Smooth muscle cell (in vitro differentiated cells): Measurements from ENCODE around the gene ZNF185. TPM values are rescaled to one million over a fixed set of nuclear protein-coding genes. Genes with fewer than 3 reads are reported as not detected.
A peak's percentile ranks its signal among the peaks of the same experiment; 100 is the strongest.

Experiments used
- DNase-seq: peaks from one replicate; lab custom pipeline; 2025; ENCODE audit not compliant: unreplicated experiment; lab: John Stamatoyannopoulos, UW
- H2AFZ ChIP-seq: fragments of 200-600 bp; sonication (generic); 2 replicates; pipeline ENCODE4 v1.6.0; 2016; ENCODE audit warnings: antibody characterized with exemption, low read depth, mild to moderate bottlenecking
- H3F3A ChIP-seq: fragments of 200-600 bp; sonication (generic); 2 replicates; pipeline ENCODE4 v1.6.0; 2017; ENCODE audit warnings: antibody characterized with exemption, low read depth
- H3K27ac ChIP-seq: fragments of 200-600 bp; sonication (generic); 2 replicates; pipeline ENCODE4 v1.5.1; 2016; ENCODE audit warnings: low read depth, mild to moderate bottlenecking
- H3K27me3 ChIP-seq: fragments of 200-600 bp; sonication (generic); 2 replicates; pipeline ENCODE4 v1.6.1; 2016; ENCODE audit warnings: low read depth, mild to moderate bottlenecking
- H3K36me3 ChIP-seq: fragments of 200-600 bp; sonication (generic); 2 replicates; pipeline ENCODE4 v1.5.1; 2016; ENCODE audit warnings: low read depth
- H3K4me1 ChIP-seq: fragments of 200-600 bp; sonication (generic); 2 replicates; pipeline ENCODE4 v1.5.1; 2016; ENCODE audit warnings: low read depth
- H3K4me2 ChIP-seq: fragments of 200-600 bp; sonication (generic); 2 replicates; pipeline ENCODE4 v1.6.0; 2016; ENCODE audit warnings: mild to moderate bottlenecking
- H3K4me3 ChIP-seq: fragments of 200-600 bp; sonication (generic); 2 replicates; pipeline ENCODE4 v1.5.1; 2016; ENCODE audit warnings: mild to moderate bottlenecking
- H3K79me2 ChIP-seq: fragments of 200-600 bp; sonication (generic); 2 replicates; pipeline ENCODE4 v1.6.0; 2016; ENCODE audit warnings: low read depth, mild to moderate bottlenecking
- H3K9ac ChIP-seq: fragments of 200-600 bp; sonication (generic); 2 replicates; pipeline ENCODE4 v1.6.0; 2016; ENCODE audit warnings: low read depth
- H3K9me3 ChIP-seq: fragments of 200-600 bp; sonication (generic); replicated peaks from 2 replicates; pipeline ENCODE4 v1.5.1; 2016; ENCODE audit warnings: low read depth
- H4K20me1 ChIP-seq: fragments of 200-600 bp; sonication (generic); 2 replicates; pipeline ENCODE4 v1.6.0; 2016; ENCODE audit warnings: low read depth
- WGBS: methylation state at CpG from one replicate; pipeline ENCODE4 v1.1.7; 2016; ENCODE audit warnings: low lambda C conversion rate; 5-methylcytosine and 5-hydroxymethylcytosine counted together
- polyA plus RNA-seq: library from polyadenylated mRNA; unstranded; fragments of >200 nt; fragmentation: Nextera tagmentation; extraction: Ambion mirVana; gene quantifications from 2 replicates; pipeline ENCODE4 v1.2.1, GENCODE V29; 2016
- total RNA-seq: library from RNA; depleted of rRNA; stranded (reverse); fragments of >200 nt; gene quantifications from 2 replicates; pipeline ENCODE4 v1.2.3, GENCODE V29; 2014
- TF ChIP-seq, protein P1 (sequence below): fragments of 200-600 bp; sonication (generic); IDR thresholded peaks from 2 replicates; pipeline ENCODE4 v1.5.1; 2017; ENCODE audit warnings: borderline replicate concordance, mild to moderate bottlenecking, antibody characterized with exemption; ENCODE audit not compliant: insufficient read depth, poor library complexity, severe bottlenecking

ZNF185 gene
- total RNA-seq (11.8 and 12.3 TPM in 2 replicates), polyA plus RNA-seq (7.2 and 17.5 TPM in 2 replicates)

DNA sequence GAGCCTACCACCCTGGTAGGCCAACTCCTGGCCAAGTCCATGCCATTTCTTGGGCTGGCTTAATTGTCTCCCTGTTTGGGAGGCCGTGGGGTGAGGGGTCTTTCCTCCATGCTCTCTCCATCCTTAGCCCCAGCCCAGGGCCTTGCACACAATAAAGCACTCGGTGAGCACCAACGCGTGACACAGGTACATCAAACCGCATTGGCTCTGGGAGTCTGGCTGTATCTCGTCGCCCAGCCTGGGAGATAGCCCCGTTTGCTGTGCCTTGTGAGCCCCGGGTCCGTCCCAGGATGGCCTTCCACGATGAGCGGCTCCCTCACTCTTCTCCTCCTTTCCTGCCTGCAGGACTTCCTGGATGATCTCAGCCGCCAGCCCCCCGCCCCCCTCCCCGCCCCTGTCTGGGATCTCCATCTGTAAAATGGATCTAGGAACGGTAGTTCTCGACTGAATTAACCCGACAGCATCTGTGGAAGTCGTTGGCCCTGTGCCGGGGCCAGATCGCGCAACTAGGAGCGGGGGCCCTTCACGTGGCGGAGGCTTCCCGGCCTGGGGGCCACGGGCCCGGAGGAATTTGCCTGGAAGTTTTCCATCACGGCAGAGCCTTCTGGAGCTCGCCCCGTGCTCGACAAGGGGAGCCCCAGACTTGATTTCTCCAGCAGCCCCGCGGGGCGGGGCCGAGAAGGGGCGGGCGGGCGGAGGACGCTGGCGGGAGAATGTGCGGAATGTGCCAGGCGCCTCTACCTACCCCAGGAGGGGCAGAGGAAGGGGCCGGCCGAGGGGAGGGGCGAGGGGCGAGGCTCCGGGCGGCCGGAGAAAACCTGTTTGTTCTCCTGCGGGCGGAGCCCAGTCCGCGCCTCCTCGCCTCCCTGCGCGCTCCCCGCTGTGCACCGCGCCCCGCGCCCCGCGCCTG, at the start of gene ZNF185:
Gene ZNF185 (plus strand): TSS at position 846 of the 910 bp plus-strand sequence. CDS start 16,423 bp downstream, outside the sequence.
- WGBS = 53% methylated on average over 33 of the region's 64 CpGs

DNA sequence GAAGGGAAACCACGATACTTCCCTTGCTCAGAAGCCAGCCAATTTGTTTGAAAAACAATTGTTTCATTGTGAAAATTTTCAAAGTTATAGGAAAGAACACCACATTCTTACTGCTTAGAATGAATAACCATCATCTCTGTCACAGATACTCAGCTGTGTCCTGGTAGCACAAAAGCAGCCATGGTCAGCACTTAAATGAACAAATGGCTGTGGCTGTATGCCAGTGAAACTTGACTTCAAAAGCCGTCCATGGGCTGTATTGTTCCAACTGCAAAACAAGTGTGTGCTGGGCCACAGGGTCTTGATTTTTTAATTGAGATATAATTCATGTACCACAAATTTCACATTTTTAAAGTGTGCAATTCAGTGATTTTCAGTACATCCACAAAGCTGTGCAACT, 47.4 kb upstream of the ZNF185 start:
- TF ChIP-seq, protein P1, sequence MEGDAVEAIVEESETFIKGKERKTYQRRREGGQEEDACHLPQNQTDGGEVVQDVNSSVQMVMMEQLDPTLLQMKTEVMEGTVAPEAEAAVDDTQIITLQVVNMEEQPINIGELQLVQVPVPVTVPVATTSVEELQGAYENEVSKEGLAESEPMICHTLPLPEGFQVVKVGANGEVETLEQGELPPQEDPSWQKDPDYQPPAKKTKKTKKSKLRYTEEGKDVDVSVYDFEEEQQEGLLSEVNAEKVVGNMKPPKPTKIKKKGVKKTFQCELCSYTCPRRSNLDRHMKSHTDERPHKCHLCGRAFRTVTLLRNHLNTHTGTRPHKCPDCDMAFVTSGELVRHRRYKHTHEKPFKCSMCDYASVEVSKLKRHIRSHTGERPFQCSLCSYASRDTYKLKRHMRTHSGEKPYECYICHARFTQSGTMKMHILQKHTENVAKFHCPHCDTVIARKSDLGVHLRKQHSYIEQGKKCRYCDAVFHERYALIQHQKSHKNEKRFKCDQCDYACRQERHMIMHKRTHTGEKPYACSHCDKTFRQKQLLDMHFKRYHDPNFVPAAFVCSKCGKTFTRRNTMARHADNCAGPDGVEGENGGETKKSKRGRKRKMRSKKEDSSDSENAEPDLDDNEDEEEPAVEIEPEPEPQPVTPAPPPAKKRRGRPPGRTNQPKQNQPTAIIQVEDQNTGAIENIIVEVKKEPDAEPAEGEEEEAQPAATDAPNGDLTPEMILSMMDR = no peak
- Histone ChIP-seq H3K79me2 (no peaks in the 10 kb centered on the region), H3K9me3 (no peaks in the 10 kb centered on the region), H3K4me3 (no peak overlapping the region), H3K27me3 (no peaks in the 10 kb centered on the region), H3K9ac (no peak overlapping the region), H3K27ac (no peak overlapping the region), H4K20me1 (peaks cover 8% of the 10 kb centered on the region), H2AFZ (no peak overlapping the region), H3K36me3 (no peaks in the 10 kb centered on the region), H3F3A (no peaks in the 10 kb centered on the region), H3K4me1 (no peaks in the 10 kb centered on the region), H3K4me2 (no peak overlapping the region)
- 73% methylated on average over 2 of the region's 2 CpGs for WGBS
- no peak for DNase-seq

More for the DNA sequence above, at the start of gene ZNF185:
- Histone ChIP-seq H3K9ac (no peak within 1 kb of the TSS), H3K27me3 (no peaks in the 10 kb centered on the region), H3K9me3 (no peaks in the 10 kb centered on the region), H3K79me2 (no peaks in the 10 kb centered on the region), H3K4me2 (peak within 1 kb of the TSS; percentile 79), H3K4me3 (peak within 1 kb of the TSS; percentile 47), H3F3A (no peaks in the 10 kb centered on the region), H2AFZ (no peak within 1 kb of the TSS), H3K36me3 (no peaks in the 10 kb centered on the region), H3K4me1 (peaks cover 8% of the 10 kb centered on the region), H3K27ac (no peak within 1 kb of the TSS), H4K20me1 (no peaks in the 10 kb centered on the region)
- no peak for DNase-seq
- TF ChIP-seq, protein P1 = no peak

DNA sequence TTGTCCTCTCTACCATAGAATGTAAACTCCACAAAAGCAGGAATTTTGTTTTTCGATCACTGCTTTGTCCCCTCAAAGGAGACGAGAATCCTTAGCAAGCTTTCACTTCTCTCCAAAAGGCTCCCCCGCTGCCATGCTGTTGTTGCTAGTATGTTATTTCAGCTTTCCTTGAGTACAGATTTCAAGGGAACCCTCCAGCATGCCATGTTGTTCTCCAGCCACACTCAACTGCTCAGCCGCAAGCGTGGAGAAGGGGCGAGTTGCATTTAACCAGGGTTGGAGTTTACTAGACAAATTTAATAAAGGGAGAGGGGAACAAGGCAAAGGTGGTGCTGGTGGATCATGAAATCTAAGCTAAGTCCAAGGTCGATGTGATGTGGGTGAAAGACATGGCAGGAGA, 43.9 kb upstream of the ZNF185 start:
- Histone ChIP-seq H2AFZ (no peak overlapping the region), H4K20me1 (no peaks in the 10 kb centered on the region), H3K4me1 (no peaks in the 10 kb centered on the region), H3K4me2 (no peak overlapping the region), H3K4me3 (no peak overlapping the region), H3K27ac (no peak overlapping the region), H3K9me3 (no peaks in the 10 kb centered on the region), H3F3A (no peaks in the 10 kb centered on the region), H3K27me3 (no peaks in the 10 kb centered on the region), H3K9ac (no peak overlapping the region), H3K36me3 (no peaks in the 10 kb centered on the region), H3K79me2 (no peaks in the 10 kb centered on the region)
- TF ChIP-seq, protein P1 = no peak
- no peak for DNase-seq
- 88% methylated on average over 7 of the region's 7 CpGs for WGBS

GRCh38 chrX:152861116-152861515, 36.8 kb upstream of the ZNF185 start:
- 80% methylated on average over 3 of the region's 3 CpGs for WGBS
- no peaks in the 10 kb centered on the region for H3K27me3 ChIP-seq
- DNase-seq = no peak

More at GRCh38 chrX:152861116-152861515, 36.8 kb upstream of the ZNF185 start:
- Histone ChIP-seq H3K9me3 (peaks cover 3% of the 10 kb centered on the region), H3K4me1 (no peaks in the 10 kb centered on the region), H3K4me2 (no peak overlapping the region), H3K4me3 (no peak overlapping the region), H4K20me1 (no peaks in the 10 kb centered on the region), H3F3A (no peaks in the 10 kb centered on the region), H3K27ac (no peak overlapping the region), H3K36me3 (no peaks in the 10 kb centered on the region), H3K79me2 (no peaks in the 10 kb centered on the region), H2AFZ (no peak overlapping the region), H3K9ac (no peak overlapping the region)
- TF ChIP-seq, protein P1 = no peak
